HEK293T (cell line): ENCODE measurements around the gene RBFOX2.

ENCODE experiments used
- BHLHE40 ChIP-seq: fragments of 450-650 bp; IDR thresholded peaks from 2 replicates; pipeline ENCODE4 v1.6.1; 2016; ENCODE audit warnings: mild to moderate bottlenecking, moderate library complexity, borderline replicate concordance
- FOXK2 ChIP-seq: fragments of 450-650 bp; IDR thresholded peaks from 2 replicates; pipeline ENCODE4 v1.6.1; 2016; ENCODE audit warnings: mild to moderate bottlenecking
- HDGF ChIP-seq: fragments of 450-650 bp; IDR thresholded peaks from 2 replicates; pipeline ENCODE4 v1.6.1; 2017; ENCODE audit warnings: antibody characterized with exemption, borderline replicate concordance
- LEF1 ChIP-seq: fragments of 450-650 bp; IDR thresholded peaks from 2 replicates; pipeline ENCODE4 v1.6.1; 2017; ENCODE audit warnings: mild to moderate bottlenecking, borderline replicate concordance

- TF ChIP-seq LEF1 (no peak), FOXK2 (no peak), HDGF (no peak), BHLHE40 (no peak)
These were observed 105.6 kb downstream of the RBFOX2 start for GRCh38 chr22:35923026-35923425.
